Measurements from ENCODE around the gene LIPM.

DNA sequence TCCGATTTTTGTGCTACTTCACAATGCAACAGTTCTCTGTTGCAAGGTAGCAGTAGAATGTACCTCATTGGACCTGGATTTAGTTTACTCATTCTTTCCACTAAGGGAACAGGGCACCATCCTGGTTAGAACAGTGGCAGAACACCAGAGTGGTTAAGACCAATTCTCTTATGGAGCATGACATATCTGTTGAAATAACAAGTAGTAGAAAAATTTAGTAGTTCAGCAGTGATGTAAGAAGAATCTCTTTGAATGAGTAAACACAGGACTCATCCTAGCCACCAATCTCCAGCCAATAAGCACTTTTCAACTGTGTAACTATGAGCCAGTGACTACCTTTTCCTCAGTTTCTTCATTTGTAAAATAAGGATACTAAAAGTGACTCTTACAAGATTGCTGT lies 46.7 kb downstream of the LIPM start:
- no peak for TF ChIP-seq POLR2AphosphoS5 (IDR thresholded peaks at IDR 0.05)
- no peak for TF ChIP-seq EP300 (IDR thresholded peaks at IDR 0.05)
- TF ChIP-seq, protein P1, sequence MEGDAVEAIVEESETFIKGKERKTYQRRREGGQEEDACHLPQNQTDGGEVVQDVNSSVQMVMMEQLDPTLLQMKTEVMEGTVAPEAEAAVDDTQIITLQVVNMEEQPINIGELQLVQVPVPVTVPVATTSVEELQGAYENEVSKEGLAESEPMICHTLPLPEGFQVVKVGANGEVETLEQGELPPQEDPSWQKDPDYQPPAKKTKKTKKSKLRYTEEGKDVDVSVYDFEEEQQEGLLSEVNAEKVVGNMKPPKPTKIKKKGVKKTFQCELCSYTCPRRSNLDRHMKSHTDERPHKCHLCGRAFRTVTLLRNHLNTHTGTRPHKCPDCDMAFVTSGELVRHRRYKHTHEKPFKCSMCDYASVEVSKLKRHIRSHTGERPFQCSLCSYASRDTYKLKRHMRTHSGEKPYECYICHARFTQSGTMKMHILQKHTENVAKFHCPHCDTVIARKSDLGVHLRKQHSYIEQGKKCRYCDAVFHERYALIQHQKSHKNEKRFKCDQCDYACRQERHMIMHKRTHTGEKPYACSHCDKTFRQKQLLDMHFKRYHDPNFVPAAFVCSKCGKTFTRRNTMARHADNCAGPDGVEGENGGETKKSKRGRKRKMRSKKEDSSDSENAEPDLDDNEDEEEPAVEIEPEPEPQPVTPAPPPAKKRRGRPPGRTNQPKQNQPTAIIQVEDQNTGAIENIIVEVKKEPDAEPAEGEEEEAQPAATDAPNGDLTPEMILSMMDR (IDR thresholded peaks at IDR 0.05) = no peak
- TF ChIP-seq POLR2A (IDR thresholded peaks at IDR 0.05) = no peak

Measured in sigmoid colon (tissue), 4 donors.